ENCODE measurements around the gene LRG1. TPM values are rescaled to one million over a fixed set of nuclear protein-coding genes. Genes with fewer than 3 reads are reported as not detected.

Gene LRG1
- polyA plus RNA-seq, 1 donor (not counting 4 experiments of a cell fraction or from before 2014, with no cell fraction given) = 1.2 TPM

GRCh38 chr19:4570402-4570801 is 30.6 kb upstream of the LRG1 start:
- Histone ChIP-seq H3K9ac (ENCODE audit: control insufficient read depth, extremely low read depth, insufficient read depth, low read length) (no peak overlapping the region), H2AFZ (ENCODE audit: control insufficient read depth, low read length) (no peak overlapping the region), H3K9me3 (ENCODE audit: control insufficient read depth, low read depth, low read length) (no peaks in the 10 kb centered on the region), H3K9me1 (ENCODE audit: control insufficient read depth, extremely low read depth, insufficient read depth, low read length) (no peaks in the 10 kb centered on the region), H3K4me2 (ENCODE audit: control insufficient read depth, extremely low read depth, insufficient read depth, low read depth, low read length) (no peak overlapping the region), H3K4me1 (ENCODE audit: control insufficient read depth, extremely low read depth, insufficient read depth, low read length) (peaks cover 9% of the 10 kb centered on the region), H3K36me3 (ENCODE audit: control insufficient read depth in 2 of 2, extremely low read depth in 1 of 2, insufficient read depth in 2 of 2, low read length in 2 of 2) (no peaks in the 10 kb centered on the region), H3K79me2 (ENCODE audit: control insufficient read depth, insufficient read depth, low read length) (no peaks in the 10 kb centered on the region), H3K27me3 (ENCODE audit: control insufficient read depth, extremely low read depth, insufficient read depth, low read length) (no peaks in the 10 kb centered on the region), H3K27ac (ENCODE audit: control insufficient read depth, insufficient read depth, low read length) (no peak overlapping the region), H4K20me1 (ENCODE audit: control insufficient read depth, extremely low read depth, insufficient read depth, low read length) (no peaks in the 10 kb centered on the region), H3K4me3 (ENCODE audit: control insufficient read depth in 2 of 3, extremely low read depth in 1 of 3, insufficient read depth in 2 of 3, low read depth in 1 of 3, low read length in 3 of 3) (no peak overlapping the region)
- FAIRE-seq = no peak
- no peak for DNase-seq (ENCODE audit: low read depth, low spot score)
- dilution Hi-C loops (cut with MboI; ENCODE audit: extremely low pct_ligation_motif_present, low sequenced_read_pairs) = no loop called here
- TF ChIP-seq EZH2 (IDR thresholded peaks at IDR 0.05; ENCODE audit: low read length) (no peak), CTCF (optimal IDR thresholded peaks at IDR 0.05 in 1 of 3, IDR thresholded peaks at IDR 0.05 in 1 of 3, conservative IDR thresholded peaks at IDR 0.05 in 1 of 3; ENCODE audit: extremely low read depth in 1 of 3, insufficient read depth in 2 of 3, low read length in 3 of 3) (no peak)

GRCh38 chr19:4568886-4569285 is 29.1 kb upstream of the LRG1 start:
- H4K20me1 ChIP-seq (ENCODE audit: control insufficient read depth, extremely low read depth, insufficient read depth, low read length) = no peaks in the 10 kb centered on the region
- H3K27me3 ChIP-seq (ENCODE audit: control insufficient read depth, extremely low read depth, insufficient read depth, low read length) = no peaks in the 10 kb centered on the region
- dilution Hi-C loops (cut with MboI; ENCODE audit: extremely low pct_ligation_motif_present, low sequenced_read_pairs) = no loop called here
- H3K27ac ChIP-seq (ENCODE audit: control insufficient read depth, insufficient read depth, low read length) = no peak overlapping the region
- H3K4me1 ChIP-seq (ENCODE audit: control insufficient read depth, extremely low read depth, insufficient read depth, low read length) = peaks cover 4% of the 10 kb centered on the region
- no peak overlapping the region for H3K4me3 ChIP-seq (ENCODE audit: control insufficient read depth in 2 of 3, extremely low read depth in 1 of 3, insufficient read depth in 2 of 3, low read depth in 1 of 3, low read length in 3 of 3)
- H3K4me2 ChIP-seq (ENCODE audit: control insufficient read depth, extremely low read depth, insufficient read depth, low read depth, low read length) = no peak overlapping the region
- H3K9ac ChIP-seq (ENCODE audit: control insufficient read depth, extremely low read depth, insufficient read depth, low read length) = no peak overlapping the region
- no peaks in the 10 kb centered on the region for H3K9me3 ChIP-seq (ENCODE audit: control insufficient read depth, low read depth, low read length)
- no peak overlapping the region for H2AFZ ChIP-seq (ENCODE audit: control insufficient read depth, low read length)
- TF ChIP-seq CTCF (optimal IDR thresholded peaks at IDR 0.05 in 1 of 3, IDR thresholded peaks at IDR 0.05 in 1 of 3, conservative IDR thresholded peaks at IDR 0.05 in 1 of 3; ENCODE audit: extremely low read depth in 1 of 3, insufficient read depth in 2 of 3, low read length in 3 of 3) (no peak), EZH2 (IDR thresholded peaks at IDR 0.05; ENCODE audit: low read length) (no peak)
- FAIRE-seq (no peak), DNase-seq (ENCODE audit: low read depth, low spot score) (no peak)
- no peaks in the 10 kb centered on the region for H3K9me1 ChIP-seq (ENCODE audit: control insufficient read depth, extremely low read depth, insufficient read depth, low read length)
- no peaks in the 10 kb centered on the region for H3K79me2 ChIP-seq (ENCODE audit: control insufficient read depth, insufficient read depth, low read length)
- no peaks in the 10 kb centered on the region for H3K36me3 ChIP-seq (ENCODE audit: control insufficient read depth in 2 of 2, extremely low read depth in 1 of 2, insufficient read depth in 2 of 2, low read length in 2 of 2)
